Measurements from ENCODE around the gene AKAP7.

DNA sequence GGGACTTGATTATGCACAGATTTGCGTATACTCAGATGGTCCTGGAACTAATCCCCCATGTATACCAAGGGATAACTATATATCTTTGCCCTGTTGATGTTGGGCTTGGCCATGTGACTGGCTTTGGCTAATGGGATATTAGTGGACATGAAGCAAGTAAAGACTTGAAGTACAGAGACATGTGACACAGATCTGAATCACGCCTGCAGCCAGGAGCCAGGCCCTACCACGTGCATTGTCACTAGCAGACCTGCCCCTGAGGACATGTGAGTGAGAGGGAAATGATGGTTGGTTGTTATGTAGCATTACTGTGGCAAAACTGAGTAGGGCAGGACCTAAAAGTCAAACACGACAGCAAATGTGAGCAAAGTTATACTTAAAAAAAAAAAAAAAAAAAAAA lies 155.7 kb downstream of the AKAP7 start:
- TF ChIP-seq ZFX (IDR thresholded peaks at IDR 0.05) (no peak), EZH2phosphoT487 (IDR thresholded peaks at IDR 0.05; ENCODE audit: borderline replicate concordance) (no peak), EZH2 (IDR thresholded peaks at IDR 0.05) (no peak), SRF (IDR thresholded peaks at IDR 0.05; ENCODE audit: low read depth) (no peak), POLR2A (IDR thresholded peaks at IDR 0.05; ENCODE audit: borderline replicate concordance, extremely low read depth, insufficient read depth, insufficient read length) (no peak), YY1 (IDR thresholded peaks at IDR 0.05; ENCODE audit: extremely low read depth, insufficient replicate concordance, low read depth, low read length) (no peak), POLR2AphosphoS5 (IDR thresholded peaks at IDR 0.05; ENCODE audit: low read depth, low read length) (no peak)
- TF ChIP-seq, protein P1, sequence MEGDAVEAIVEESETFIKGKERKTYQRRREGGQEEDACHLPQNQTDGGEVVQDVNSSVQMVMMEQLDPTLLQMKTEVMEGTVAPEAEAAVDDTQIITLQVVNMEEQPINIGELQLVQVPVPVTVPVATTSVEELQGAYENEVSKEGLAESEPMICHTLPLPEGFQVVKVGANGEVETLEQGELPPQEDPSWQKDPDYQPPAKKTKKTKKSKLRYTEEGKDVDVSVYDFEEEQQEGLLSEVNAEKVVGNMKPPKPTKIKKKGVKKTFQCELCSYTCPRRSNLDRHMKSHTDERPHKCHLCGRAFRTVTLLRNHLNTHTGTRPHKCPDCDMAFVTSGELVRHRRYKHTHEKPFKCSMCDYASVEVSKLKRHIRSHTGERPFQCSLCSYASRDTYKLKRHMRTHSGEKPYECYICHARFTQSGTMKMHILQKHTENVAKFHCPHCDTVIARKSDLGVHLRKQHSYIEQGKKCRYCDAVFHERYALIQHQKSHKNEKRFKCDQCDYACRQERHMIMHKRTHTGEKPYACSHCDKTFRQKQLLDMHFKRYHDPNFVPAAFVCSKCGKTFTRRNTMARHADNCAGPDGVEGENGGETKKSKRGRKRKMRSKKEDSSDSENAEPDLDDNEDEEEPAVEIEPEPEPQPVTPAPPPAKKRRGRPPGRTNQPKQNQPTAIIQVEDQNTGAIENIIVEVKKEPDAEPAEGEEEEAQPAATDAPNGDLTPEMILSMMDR (IDR thresholded peaks at IDR 0.05 in 2 of 3, conservative IDR thresholded peaks at IDR 0.05 in 1 of 3; ENCODE audit: borderline replicate concordance in 1 of 3, insufficient read depth in 1 of 3, low read depth in 2 of 3, low read length in 2 of 3): no peak
